K562 (cell line): ENCODE results near the gene ISM1. TPM values are rescaled to one million over a fixed set of nuclear protein-coding genes. Genes with fewer than 3 reads are reported as not detected.

Source experiments
- ATAC-seq: fragments of 200-7000 bp; cut with Tn5 transposase; 3 replicates; pipeline ENCODE4 v1.9.1; 2020; ENCODE audit warnings: moderate library complexity
- BruUV-seq: library from RNA; stranded (reverse); fragments of 400-500 nt; replicated peaks from 2 replicates; lab custom pipeline; 2021; lab: Mats Ljungman, UMichigan
- CTCF ChIA-PET: fragments of 300-600 bp; formaldehyde crosslinking; extraction: SDS; loops from one replicate; lab custom pipeline; 2021; ENCODE audit warnings: low intra/inter-chr PET ratio; lab: Yijun Ruan, JAX
- POLR2A ChIA-PET: fragments of 300-600, 350-650 bp; sonication (Branson Sonifier 250); formaldehyde crosslinking; extraction: SDS; loops from one replicate; lab custom pipeline; 2021; ENCODE audit warnings: antibody characterized with exemption, inconsistent platforms; lab: Yijun Ruan, JAX
- DNase-seq, 4 experiments: peaks; one replicate each; pipeline versions ENCODE4 v3.0.0 to v3.0.0-alpha.2; 2011 to 2018; ENCODE audit warnings: low spot score in 3 of 4, mixed read lengths in 3 of 4; ENCODE audit errors: extremely low read depth in 1 of 4
- FAIRE-seq: peaks from 2 replicates; lab custom pipeline; 2011; peaks lifted over from hg19 to GRCh38; lab: Jason Lieb, UNC
- H2AFZ ChIP-seq: 2 replicates; pipeline ENCODE4 v1.6.0; 2011; ENCODE audit warnings: low read depth, low read length, control low read depth, inconsistent platforms
- H3K27ac ChIP-seq: fragments of 200-600 bp; 3 replicates; pipeline ENCODE4 v1.8.0; 2011; ENCODE audit warnings: low read depth, mild to moderate bottlenecking, control low read depth, inconsistent platforms, low read length, moderate library complexity, mixed read lengths; ENCODE audit errors: extremely low read depth
- H3K27me3 ChIP-seq, 2 experiments: fragments of 300-600 bp in 1 of 2; 2 replicates in 1 of 2; 3 replicates in 1 of 2; pipeline versions ENCODE4 v1.6.0 to v1.8.0; 2011; ENCODE audit warnings: inconsistent platforms in 2 of 2, low read length in 2 of 2, mild to moderate bottlenecking in 1 of 2, mixed read lengths in 1 of 2, moderate library complexity in 1 of 2; ENCODE audit not compliant: control insufficient read depth in 2 of 2, insufficient read depth in 2 of 2
- H3K36me3 ChIP-seq: fragments of 300-600 bp; 3 replicates; pipeline ENCODE4 v1.8.0; 2011; ENCODE audit warnings: mild to moderate bottlenecking, low read length, inconsistent platforms; ENCODE audit not compliant: control insufficient read depth, insufficient read depth
- H3K4me1 ChIP-seq, 2 experiments: fragments of 200-600 bp in 1 of 2; replicated peaks in 1 of 2; 2 replicates in 1 of 2; 3 replicates in 1 of 2; pipeline versions ENCODE4 v1.5.1 to v1.8.0; 2011; ENCODE audit warnings: inconsistent platforms in 2 of 2, low read length in 2 of 2, mild to moderate bottlenecking in 1 of 2, mixed read lengths in 1 of 2, moderate library complexity in 1 of 2; ENCODE audit not compliant: control insufficient read depth in 2 of 2, insufficient read depth in 2 of 2
- H3K4me2 ChIP-seq: 2 replicates; pipeline ENCODE4 v1.6.1; 2011; ENCODE audit warnings: low read length, control low read depth, inconsistent platforms, mixed read lengths; ENCODE audit not compliant: insufficient read depth
- H3K4me3 ChIP-seq: fragments of 200-600 bp; sonication (generic), shearing (Covaris generic); 2 replicates; pipeline ENCODE4 v1.5.1; 2016; ENCODE audit warnings: control low read depth, inconsistent platforms
- H3K79me2 ChIP-seq: fragments of 200-600 bp; 3 replicates; pipeline ENCODE4 v1.8.0; 2011; ENCODE audit warnings: low read length, inconsistent platforms; ENCODE audit not compliant: control insufficient read depth, insufficient read depth
- H3K9ac ChIP-seq, 2 experiments: 2 replicates each; pipeline versions ENCODE4 v1.6.0 to v1.6.1; 2011; ENCODE audit warnings: low read depth in 2 of 2, low read length in 2 of 2, control low read depth in 1 of 2, inconsistent platforms in 1 of 2, mild to moderate bottlenecking in 1 of 2, mixed read lengths in 1 of 2; ENCODE audit not compliant: insufficient read depth in 1 of 2
- H3K9me1 ChIP-seq: one replicate; pipeline ENCODE4 v1.6.0; 2011; ENCODE audit warnings: inconsistent platforms, mild to moderate bottlenecking, low read length, moderate library complexity; ENCODE audit not compliant: control insufficient read depth, insufficient read depth
- H3K9me3 ChIP-seq: replicated peaks from 2 replicates; pipeline ENCODE4 v1.5.1; 2011; ENCODE audit warnings: low read depth, low read length, inconsistent platforms; ENCODE audit not compliant: control insufficient read depth, insufficient read depth
- H4K20me1 ChIP-seq: replicated peaks from 2 replicates; pipeline ENCODE4 v1.6.1; 2011; ENCODE audit warnings: low read length, inconsistent platforms, mixed read lengths; ENCODE audit not compliant: control insufficient read depth, insufficient read depth
- CC2D1A ChIP-seq: fragments of 450-650 bp; IDR thresholded peaks from 2 replicates; pipeline ENCODE4 v1.6.1; 2017; ENCODE audit warnings: mild to moderate bottlenecking
- CREB3L1 ChIP-seq: fragments of 450-650 bp; IDR thresholded peaks from 2 replicates; pipeline ENCODE4 v1.6.1; 2014; ENCODE audit warnings: low read depth, mild to moderate bottlenecking, moderate library complexity, borderline replicate concordance
- DEAF1 ChIP-seq: fragments of 450-650 bp; formaldehyde crosslinking; IDR thresholded peaks from 2 replicates; pipeline ENCODE4 v1.4.0; 2020; ENCODE audit warnings: mild to moderate bottlenecking, moderate library complexity
- FOXM1 ChIP-seq, 2 experiments: fragments of 450-650 bp in 1 of 2; sonication (generic) in 1 of 2; formaldehyde crosslinking in 1 of 2; IDR thresholded peaks; 2 replicates each; pipeline versions ENCODE4 v1.6.1 to v1.9.0; 2017 to 2022; ENCODE audit warnings: low read depth in 2 of 2, mild to moderate bottlenecking in 2 of 2, missing genetic modification reagents in 1 of 2, moderate library complexity in 1 of 2
- SFPQ ChIP-seq: fragments of 200-400 bp; formaldehyde crosslinking; IDR thresholded peaks from 2 replicates; pipeline ENCODE4 v1.6.1; 2017; ENCODE audit warnings: mild to moderate bottlenecking, low read depth, low read length, moderate library complexity
- TAF1 ChIP-seq: IDR thresholded peaks from 2 replicates; pipeline ENCODE4 v1.6.1; 2011; ENCODE audit warnings: mild to moderate bottlenecking, low read length, moderate library complexity; ENCODE audit not compliant: insufficient read depth, control insufficient read depth, severe bottlenecking; ENCODE audit errors: extremely low read depth
- ZNF124 ChIP-seq: sonication (generic); formaldehyde crosslinking; IDR thresholded peaks from 2 replicates; pipeline ENCODE4 v1.8.1; 2022; ENCODE audit warnings: missing genetic modification reagents
- ZNF717 ChIP-seq: fragments of 250-450 bp; sonication (Bioruptor Pico); IDR thresholded peaks from 2 replicates; pipeline ENCODE4 v1.5.0; 2021
- WGBS: fragments of 100-300 bp; shearing (Covaris generic); methylation state at CpG from one replicate; pipeline ENCODE4 v1.1.6; 2016; ENCODE audit warnings: low coverage, mixed read lengths; ENCODE audit not compliant: insufficient coverage; ENCODE audit errors: missing lambda C conversion rate; 5-methylcytosine and 5-hydroxymethylcytosine counted together
- in situ Hi-C: fragments of 300-500 bp; cut with MboI; formaldehyde crosslinking; loops from 4 replicates; pipeline ENCODE4 v1.15.0; 2018; ENCODE audit warnings: inconsistent platforms, mixed read lengths
- intact Hi-C: fragments of 100-400 bp; cut with micrococcal nuclease; formaldehyde crosslinking; loops from 2 replicates; pipeline ENCODE4 v1.14.2; 2022
- polyA plus RNA-seq, 8 experiments: library from polyadenylated mRNA; depleted of rRNA in 4 of 8; stranded (reverse) in 5 of 8; unstranded in 3 of 8; fragments of >200 nt; fragmentation: Nextera tagmentation in 2 of 8; fragmentation: Illumina TruSeq in 1 of 8; extraction: Ambion mirVana in 2 of 8; extraction: Trizol in 1 of 8; gene quantifications; 2 replicates each; pipeline versions ENCODE4 v1.2.1 to v1.2.3, GENCODE V29; 2011 to 2014; ENCODE audit warnings: inconsistent platforms in 1 of 8, missing spikeins in 1 of 8
- total RNA-seq, 7 experiments: library from RNA; depleted of rRNA in 6 of 7; stranded (reverse); fragments of >200 nt in 6 of 7; fragmentation: Illumina TruSeq in 2 of 7; extraction: Trizol in 2 of 7; gene quantifications; 2 replicates each; pipeline versions ENCODE4 v1.2.1 to v1.2.3, GENCODE V29; 2011 to 2021; ENCODE audit warnings: low replicate concordance in 1 of 7

ISM1 gene
- total and polyA plus RNA-seq, 9 of the 15 experiments (the other 6 are each of a cell fraction or from before 2014, with no cell fraction given) = not detected

- H3K27me3 ChIP-seq = no peaks in the 10 kb centered on the region
- no peaks in the 10 kb centered on the region for H4K20me1 ChIP-seq
- 0% methylated on average over 6 of the region's 8 CpGs for WGBS
- no peaks in the 10 kb centered on the region; a peak in 1 of 5 replicates for H3K4me1 ChIP-seq
- ChIA-PET CTCF (no interaction called here), POLR2A (no interaction called here)
- ATAC-seq = no peak
- H3K79me2 ChIP-seq = no peaks in the 10 kb centered on the region
- H3K4me2 ChIP-seq = no peak overlapping the region
- BruUV-seq = no TSS peak
- H3K9me1 ChIP-seq = no peaks in the 10 kb centered on the region
- TF ChIP-seq FOXM1 (IDR thresholded peaks at IDR 0.05; ENCODE audit: low read depth) (no peak), FOXM1 (CRISPR knock-in tag; IDR thresholded peaks at IDR 0.05; ENCODE audit: low read depth) (no peak), ZNF717 (CRISPR knock-in tag) (no peak), DEAF1 (CRISPR knock-in tag) (no peak), ZNF124 (CRISPR knock-in tag) (no peak), TAF1 (no peak), SFPQ (no peak), CC2D1A (no peak), CREB3L1 (no peak)
- no peak overlapping the region for H3K4me3 ChIP-seq
- no peak overlapping the region for H3K27ac ChIP-seq
- in situ Hi-C loops = no loop called here
- H3K36me3 ChIP-seq = no peaks in the 10 kb centered on the region
- no peak overlapping the region for H3K9ac ChIP-seq
- H2AFZ ChIP-seq = no peak overlapping the region
- no peaks in the 10 kb centered on the region for H3K9me3 ChIP-seq
- FAIRE-seq = no peak
- DNase-seq = no peak
- intact Hi-C loops = no loop called here
Observed at GRCh38 chr20:13251106-13251903, 30.2 kb downstream of the ISM1 start.
